Occipital lobe (tissue), 2 donors: ENCODE results near the gene UBE2E2. TPM values are rescaled to one million over a fixed set of nuclear protein-coding genes. Genes with fewer than 3 reads are reported as not detected.
"Not testable (repeated sequence)": the region's sequence is repeated elsewhere in the genome, so short reads cannot be mapped to it uniquely, and the experiment has no call there.

ENCODE experiments used
- DNase-seq: peaks from one replicate; lab custom pipeline; 2025; lab: John Stamatoyannopoulos, UW
- total RNA-seq: library from RNA; depleted of rRNA; stranded (reverse); fragments of >200 nt; gene quantifications from one replicate; pipeline ENCODE4 v1.2.3, GENCODE V29; 2014

Gene UBE2E2
- total RNA-seq, 1 donor from 2014 or later, result 40.2 TPM

DNA sequence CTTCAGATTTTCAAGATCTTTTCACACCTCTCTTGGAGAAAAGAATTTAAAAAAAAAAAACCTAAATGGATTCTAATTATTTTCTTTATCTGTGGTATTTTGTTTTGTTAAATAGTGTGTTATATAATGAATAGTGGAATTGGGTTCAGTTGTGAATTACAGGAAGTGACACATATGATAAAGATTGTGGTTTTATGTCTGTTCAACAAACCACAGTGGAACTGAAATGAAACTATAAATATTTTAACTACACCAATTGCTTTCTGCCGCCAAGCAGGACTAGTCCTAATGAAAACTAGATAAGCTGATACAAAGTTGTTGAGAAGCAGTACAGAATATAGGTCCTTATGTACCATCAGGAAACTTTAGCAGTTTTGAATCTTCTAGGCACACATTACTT lies 121.6 kb downstream of the UBE2E2 start:
- no peak for DNase-seq

GRCh38 chr3:23325466-23326065 lies 122.4 kb downstream of the UBE2E2 start:
- no peak for DNase-seq

- DNase-seq, result no peak
Observed at GRCh38 chr3:23329471-23330105, 126.5 kb downstream of the UBE2E2 start.

GRCh38 chr3:23330568-23330967 lies 127.4 kb downstream of the UBE2E2 start:
- no peak for DNase-seq

DNA sequence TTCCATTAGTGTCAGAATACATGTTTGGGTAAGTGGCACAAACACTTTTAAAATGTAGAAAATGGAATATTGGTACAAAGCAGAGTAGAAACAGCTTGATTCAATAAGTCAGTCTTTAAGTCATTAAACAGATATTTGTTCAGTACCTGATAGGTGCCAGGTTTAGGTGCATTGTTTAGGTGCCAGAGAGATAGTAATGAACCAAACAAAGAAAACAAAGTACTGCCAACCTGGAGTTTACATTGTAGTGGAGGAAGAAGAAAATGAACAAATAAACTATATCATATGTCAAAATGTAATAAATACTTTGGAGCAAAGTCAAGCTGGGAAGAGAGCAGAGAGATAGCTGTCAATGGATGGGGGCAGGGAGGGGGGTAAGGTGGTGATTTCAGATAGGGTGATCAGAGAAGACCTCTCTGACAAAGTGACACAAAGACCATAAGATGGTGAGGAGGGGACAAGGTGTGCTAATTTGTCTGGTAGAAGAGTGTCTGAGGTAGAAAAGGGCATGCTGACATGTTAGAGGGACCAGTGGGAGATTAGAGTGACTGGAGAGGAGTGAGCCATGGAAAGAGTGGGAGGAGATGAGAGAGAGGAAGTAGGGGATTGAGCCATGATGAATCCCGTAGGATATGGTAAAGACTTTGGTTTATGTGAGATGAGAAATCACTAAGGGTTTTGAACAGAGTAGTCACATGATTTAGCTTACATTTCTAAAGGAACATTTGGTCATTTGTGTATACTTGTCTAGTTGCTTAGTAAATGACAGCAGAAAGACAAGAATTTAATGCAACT lies 128.2 kb downstream of the UBE2E2 start:
- DNase-seq, result no peak

DNA sequence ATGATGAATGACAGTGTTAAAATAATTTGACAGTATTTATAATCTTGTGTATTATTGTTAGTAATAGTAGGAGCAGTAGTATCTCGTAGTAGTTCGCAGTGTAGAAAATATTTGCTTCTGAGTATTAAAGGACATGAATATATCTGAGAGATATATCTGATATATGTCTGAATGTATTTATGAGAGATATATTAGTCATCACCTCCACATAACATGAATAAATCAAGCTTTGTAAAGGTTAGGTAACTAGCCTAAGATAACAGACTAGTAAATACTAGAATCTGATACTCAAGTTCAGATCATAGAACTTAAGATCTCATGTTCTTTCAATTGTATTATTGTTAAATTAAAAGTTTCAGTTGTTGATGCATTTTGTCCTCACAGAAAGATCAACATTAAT lies 130.5 kb downstream of the UBE2E2 start:
- no peak for DNase-seq

DNA sequence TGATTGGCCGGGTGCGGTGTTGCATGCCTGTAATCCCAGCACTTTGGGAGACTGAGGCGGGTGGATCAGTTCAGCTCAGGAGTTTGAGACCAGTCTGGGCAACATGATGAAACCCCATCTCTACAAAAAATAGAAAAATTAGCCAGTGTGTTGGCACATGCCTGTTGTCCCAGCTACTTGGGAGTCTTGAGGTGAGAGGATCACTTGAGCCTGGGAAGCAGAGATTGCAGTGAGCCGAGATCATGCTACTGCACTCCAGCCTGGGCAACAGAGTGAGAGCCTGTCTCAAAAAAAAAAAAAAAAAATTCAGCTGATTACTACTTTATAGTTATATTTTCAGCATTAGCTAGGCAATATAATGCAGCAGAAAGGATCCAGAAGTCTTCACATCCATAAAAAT lies 133.7 kb downstream of the UBE2E2 start:
- not testable (repeated sequence) for DNase-seq

GRCh38 chr3:23341147-23341838 lies 138.2 kb downstream of the UBE2E2 start:
- no peak for DNase-seq

DNA sequence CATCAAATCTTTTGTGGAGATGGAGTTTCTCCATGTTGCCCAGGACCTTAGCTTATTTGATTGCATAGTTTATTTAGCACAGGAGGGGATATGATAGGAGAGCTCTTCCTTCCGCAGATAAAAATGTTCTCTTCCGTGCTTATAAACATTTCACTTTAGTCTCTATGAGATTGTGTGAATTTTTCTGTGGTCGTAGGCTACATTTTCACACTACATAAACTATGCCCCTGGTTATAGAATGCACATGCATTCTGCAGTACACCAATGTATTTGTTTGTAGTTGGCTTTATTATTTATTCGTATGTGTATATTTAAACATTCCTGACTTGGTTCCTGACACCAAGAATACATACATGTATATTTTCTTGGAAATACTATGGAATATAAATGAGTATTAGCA lies 139.2 kb downstream of the UBE2E2 start:
- DNase-seq, result no peak

DNA sequence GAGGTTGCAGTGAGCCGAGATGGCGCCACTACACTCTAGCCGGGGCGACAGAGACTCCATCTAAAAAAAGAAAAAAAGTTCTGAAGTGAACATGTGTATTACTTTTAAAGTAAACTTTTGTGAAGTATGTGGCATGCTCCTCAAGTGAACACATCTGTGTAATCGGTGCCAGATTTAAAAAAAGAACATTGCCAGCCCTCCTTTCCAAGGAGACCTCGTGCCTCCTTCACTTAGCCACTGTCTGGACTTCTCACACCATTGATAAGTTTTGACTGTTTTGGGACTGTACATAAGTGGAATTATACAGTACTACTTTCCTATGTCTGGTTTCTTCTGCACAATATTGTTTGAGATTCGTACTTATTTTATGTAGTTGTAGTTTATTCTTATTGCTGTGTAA lies 140.4 kb downstream of the UBE2E2 start:
- DNase-seq, result no peak

DNA sequence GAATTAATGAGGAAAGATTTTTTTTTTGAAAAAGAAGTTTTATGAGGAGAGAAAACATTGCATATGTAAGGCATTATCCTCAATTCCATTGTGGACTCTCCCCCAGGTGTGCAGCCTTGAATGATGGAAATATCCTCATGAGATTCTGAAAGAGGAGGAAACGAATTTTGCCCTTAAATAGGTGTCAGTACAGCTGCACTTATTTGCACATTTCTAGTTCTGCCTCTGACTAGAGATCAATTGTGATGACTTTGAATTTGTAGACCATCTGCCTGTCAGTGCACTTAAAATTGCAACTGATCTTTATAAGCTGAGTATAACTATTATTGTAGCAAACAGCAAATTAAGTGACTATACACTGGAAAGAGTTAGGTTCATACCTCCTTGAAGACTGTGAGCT lies 141.8 kb downstream of the UBE2E2 start:
- DNase-seq, result no peak

- DNase-seq, result not testable (repeated sequence)
Observed at GRCh38 chr3:23349444-23349843, 146.3 kb downstream of the UBE2E2 start.

GRCh38 chr3:23356169-23356568 lies 153.0 kb downstream of the UBE2E2 start:
- DNase-seq, result no peak

- DNase-seq, result no peak
Observed at GRCh38 chr3:23356923-23357322, 153.8 kb downstream of the UBE2E2 start.

GRCh38 chr3:23359116-23359515 lies 156.0 kb downstream of the UBE2E2 start:
- DNase-seq, result no peak

GRCh38 chr3:23365066-23365465 lies 161.9 kb downstream of the UBE2E2 start:
- no peak for DNase-seq

GRCh38 chr3:23368731-23369130 lies 165.6 kb downstream of the UBE2E2 start:
- no peak for DNase-seq

DNA sequence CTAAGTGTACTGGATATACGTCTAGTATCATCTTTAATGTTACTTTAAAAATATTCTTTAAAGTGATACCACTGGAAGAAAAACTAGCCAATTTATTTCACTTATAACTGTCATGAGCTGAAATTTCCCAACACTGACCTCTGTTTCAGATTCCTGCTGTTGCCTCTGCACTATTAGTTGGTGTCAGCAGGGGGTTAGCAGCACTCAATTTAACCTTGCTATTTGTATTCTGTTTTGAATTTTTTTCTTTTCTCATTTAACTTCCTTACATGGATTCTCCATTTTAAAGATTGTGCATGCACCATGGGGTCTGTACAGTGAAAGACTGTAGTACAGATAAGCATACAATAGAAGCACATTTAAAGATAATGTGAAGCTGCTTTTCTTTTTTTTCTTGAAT lies 169.2 kb downstream of the UBE2E2 start:
- DNase-seq, result no peak

GRCh38 chr3:23376516-23377248 lies 173.6 kb downstream of the UBE2E2 start:
- DNase-seq, result no peak

DNA sequence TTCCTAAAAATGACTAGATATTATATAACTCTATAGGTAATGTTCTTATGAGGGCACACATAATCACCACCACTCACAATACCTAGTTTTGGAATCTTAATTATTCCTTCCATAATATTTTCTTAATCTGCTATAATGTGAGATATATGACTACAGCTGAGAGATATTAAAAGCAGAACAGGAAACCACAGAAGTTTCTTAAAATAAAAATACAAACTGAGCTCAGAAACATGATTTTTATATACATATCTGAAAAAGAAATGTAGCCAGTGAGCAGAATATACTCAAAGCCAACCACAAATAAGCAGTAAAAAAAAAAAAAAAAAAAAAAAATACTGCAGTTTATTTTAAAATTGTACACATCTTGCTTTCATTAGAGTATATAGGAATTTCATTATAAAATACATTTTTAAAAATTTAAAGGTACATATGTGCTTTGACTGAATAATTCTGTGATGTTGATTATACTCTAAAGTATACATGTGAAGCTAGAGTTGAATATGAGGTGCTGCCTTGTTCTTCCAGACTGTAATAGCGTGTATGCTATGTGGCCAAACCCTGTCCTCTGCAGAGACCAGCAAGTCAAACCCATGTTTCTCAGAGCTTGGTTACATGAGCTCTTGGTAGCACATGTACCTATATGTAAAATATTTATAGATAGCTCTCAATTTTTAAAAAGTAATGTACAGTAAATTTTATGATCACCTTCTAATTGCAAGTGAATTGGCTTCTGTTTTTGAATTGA lies 175.0 kb downstream of the UBE2E2 start:
- DNase-seq, result no peak

DNA sequence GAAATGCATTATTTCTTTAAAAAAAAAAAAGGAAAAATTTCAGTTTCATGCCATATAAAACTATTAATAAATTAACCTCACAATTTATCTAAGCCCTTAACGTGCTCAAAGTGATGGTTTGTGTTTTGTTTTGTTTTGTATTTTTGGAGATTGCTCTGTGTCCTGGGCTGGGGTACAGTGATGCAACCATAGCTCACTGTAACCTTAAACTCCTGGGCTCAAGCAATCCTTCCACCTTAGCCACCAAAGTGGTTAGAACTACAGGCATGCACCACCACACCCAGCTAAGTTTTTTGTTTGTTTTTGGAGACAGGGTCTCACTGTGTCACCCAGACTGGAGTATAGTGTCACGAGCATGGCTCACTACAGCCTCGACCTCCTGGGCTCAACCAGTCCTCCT lies 180.7 kb downstream of the UBE2E2 start:
- DNase-seq, result no peak
